HEK293T (cell line): Measurements from ENCODE around the gene PRPF19.

Experiments
- ARNT ChIP-seq: fragments of 450-650 bp; IDR thresholded peaks from 2 replicates; pipeline ENCODE4 v1.6.1; 2017; ENCODE audit warnings: mild to moderate bottlenecking
- ELF4 ChIP-seq: fragments of 450-650 bp; IDR thresholded peaks from 2 replicates; pipeline ENCODE4 v1.6.1; 2017; ENCODE audit warnings: antibody characterized with exemption
- FOXK2 ChIP-seq: fragments of 450-650 bp; IDR thresholded peaks from 2 replicates; pipeline ENCODE4 v1.6.1; 2016; ENCODE audit warnings: mild to moderate bottlenecking
- FOXM1 ChIP-seq: fragments of 450-650 bp; IDR thresholded peaks from 2 replicates; pipeline ENCODE4 v1.6.1; 2017; ENCODE audit warnings: mild to moderate bottlenecking, borderline replicate concordance
- HDGF ChIP-seq: fragments of 450-650 bp; IDR thresholded peaks from 2 replicates; pipeline ENCODE4 v1.6.1; 2017; ENCODE audit warnings: antibody characterized with exemption, borderline replicate concordance
- PKNOX1 ChIP-seq: fragments of 450-650 bp; IDR thresholded peaks from 2 replicates; pipeline ENCODE4 v1.6.1; 2016
- SP1 ChIP-seq: fragments of 450-650 bp; IDR thresholded peaks from 2 replicates; pipeline ENCODE4 v1.6.1; 2017
- SUZ12 ChIP-seq: fragments of 450-650 bp; IDR thresholded peaks from 2 replicates; pipeline ENCODE4 v1.6.1; 2016; ENCODE audit warnings: mild to moderate bottlenecking
- TARDBP ChIP-seq: fragments of 450-650 bp; IDR thresholded peaks from 2 replicates; pipeline ENCODE4 v1.6.1; 2016
- ZNF384 ChIP-seq: fragments of 450-650 bp; IDR thresholded peaks from 2 replicates; pipeline ENCODE4 v1.6.1; 2016

GRCh38 chr11:60915248-60915914 is 9.0 kb upstream of the PRPF19 start:
- TF ChIP-seq SP1 (no peak), PKNOX1 (peak; percentile 37; the same call in 1 of the 2 replicates), ELF4 (no peak), ARNT (no peak), TARDBP (no peak), FOXM1 (no peak), HDGF (no peak), ZNF384 (no peak), SUZ12 (no peak), FOXK2 (no peak)
